Measurements from ENCODE around the gene CHD3.

The CHD3 gene

GRCh38 chr17:7903154-7904103 lies 14.8 kb downstream of the CHD3 start:
- no peak for DNase-seq

- DNase-seq, result no peak
Measured at GRCh38 chr17:7909089-7909488, 20.5 kb downstream of the CHD3 start.

- no peak for DNase-seq
Measured at GRCh38 chr17:7910281-7910680, 21.7 kb downstream of the CHD3 start.

- DNase-seq, result no peak
Measured at GRCh38 chr17:7910711-7911110, 22.1 kb downstream of the CHD3 start.

- DNase-seq, result no peak
Measured at GRCh38 chr17:7911116-7911515, 22.5 kb downstream of the CHD3 start.

- no peak for DNase-seq
Measured at GRCh38 chr17:7912927-7913524, 24.4 kb downstream of the CHD3 start.

- DNase-seq, result no peak
Measured at GRCh38 chr17:7915179-7915610, 26.6 kb downstream of the CHD3 start.

- peak; percentile 93 for DNase-seq
Measured at GRCh38 chr17:7915611-7916384, 27.2 kb downstream of the CHD3 start, which contains the start of gene RNF227. Gene RNF227, minus strand, starts transcription at chr17:7916289. Its CDS starts 94 bp downstream, at chr17:7916195.

GRCh38 chr17:7916385-7916682 lies 27.7 kb downstream of the CHD3 start:
- no peak for DNase-seq

- no peak for DNase-seq
Measured at GRCh38 chr17:7916808-7917207, 28.2 kb downstream of the CHD3 start.

GRCh38 chr17:7922269-7922844 lies 33.8 kb downstream of the CHD3 start:
- DNase-seq, result no peak

- peak; percentile 87 for DNase-seq
Measured at GRCh38 chr17:7922845-7923628, 34.4 kb downstream of the CHD3 start.

GRCh38 chr17:7927596-7927995 lies 39.0 kb downstream of the CHD3 start:
- no peak for DNase-seq

GRCh38 chr17:7929158-7930023 lies 40.8 kb downstream of the CHD3 start, which contains the start of gene KCNAB3:
Gene KCNAB3, minus strand, starts transcription at chr17:7929856. Its CDS starts 421 bp downstream, at chr17:7929435.
- DNase-seq, result no peak

- no peak for DNase-seq
Measured at GRCh38 chr17:7930841-7931631, 42.4 kb downstream of the CHD3 start.

GRCh38 chr17:7931709-7932482 lies 43.3 kb downstream of the CHD3 start, which contains the start of the genes CNTROB and TRAPPC1:
Gene CNTROB, plus strand, starts transcription at chr17:7932206. Its CDS starts 874 bp downstream, at chr17:7933080.
Gene TRAPPC1, minus strand, starts transcription at chr17:7931946. Its CDS starts 117 bp downstream, at chr17:7931829.
- DNase-seq, result peak; percentile 100

- DNase-seq, result peak; percentile 67
Measured at GRCh38 chr17:7932483-7932891, 43.9 kb downstream of the CHD3 start.

GRCh38 chr17:7932949-7933348 lies 44.4 kb downstream of the CHD3 start:
- DNase-seq, result peak; percentile 69

GRCh38 chr17:7935859-7936258 lies 47.3 kb downstream of the CHD3 start:
- DNase-seq, result no peak

Data from activated CD8-positive, alpha-beta memory T cell treated with anti-CD3 and anti-CD28 coated beads, Interleukin-2, amount 50 U/mL, for 48 hours (primary cell).